HG02840 (cell line): Measurements from ENCODE around the gene SLC10A1.
"Not testable (repeated sequence)": the region's sequence is repeated elsewhere in the genome, so short reads cannot be mapped to it uniquely, and the experiment has no call there.

Experiments
- ATAC-seq: cut with Tn5 transposase; IDR thresholded peaks from one replicate; pipeline ENCODE4 v1.9.1; 2021; ENCODE audit warnings: mild to moderate bottlenecking, moderate library complexity, moderate number of reproducible peaks; ENCODE audit not compliant: unreplicated experiment, low FRiP score

The SLC10A1 gene

DNA sequence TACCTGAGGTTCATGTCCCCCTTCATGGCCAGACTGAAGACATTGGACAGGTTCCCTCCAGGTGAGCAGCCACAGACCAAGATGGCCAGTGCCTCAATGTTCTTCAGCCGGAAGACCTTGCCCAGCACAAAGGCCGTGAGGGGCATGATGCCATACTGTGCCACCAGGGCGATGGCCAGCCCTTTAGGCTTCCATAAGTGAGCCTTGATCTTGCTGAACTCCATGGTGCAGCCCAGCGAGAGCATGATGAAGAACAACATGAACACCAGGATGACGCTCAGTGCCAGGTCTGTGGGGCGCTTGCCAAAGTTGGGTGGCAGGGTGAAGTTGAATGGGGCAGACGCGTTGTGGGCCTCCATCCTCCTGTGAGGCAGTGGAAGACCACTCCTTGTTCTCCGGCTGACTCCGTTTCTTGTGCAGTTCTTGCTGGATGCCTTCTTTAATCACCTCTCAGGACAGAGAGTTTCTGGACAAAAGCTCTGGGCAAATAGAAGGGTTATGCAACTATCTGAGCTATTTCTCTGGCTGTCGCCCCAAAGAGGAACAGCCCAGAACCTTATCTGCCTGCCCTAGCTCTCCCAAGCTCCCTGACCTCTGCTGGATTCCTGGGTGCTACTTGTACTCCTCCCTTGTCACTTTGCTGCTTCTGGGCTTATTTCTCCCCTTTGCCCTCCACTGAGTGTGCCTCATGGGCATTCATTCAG lies at the start of gene SLC10A1:
Gene SLC10A1, minus strand, starts transcription at position 445 of the 704 bp plus-strand sequence. Its CDS starts 86 bp downstream, at position 359.
- ATAC-seq: no peak

DNA sequence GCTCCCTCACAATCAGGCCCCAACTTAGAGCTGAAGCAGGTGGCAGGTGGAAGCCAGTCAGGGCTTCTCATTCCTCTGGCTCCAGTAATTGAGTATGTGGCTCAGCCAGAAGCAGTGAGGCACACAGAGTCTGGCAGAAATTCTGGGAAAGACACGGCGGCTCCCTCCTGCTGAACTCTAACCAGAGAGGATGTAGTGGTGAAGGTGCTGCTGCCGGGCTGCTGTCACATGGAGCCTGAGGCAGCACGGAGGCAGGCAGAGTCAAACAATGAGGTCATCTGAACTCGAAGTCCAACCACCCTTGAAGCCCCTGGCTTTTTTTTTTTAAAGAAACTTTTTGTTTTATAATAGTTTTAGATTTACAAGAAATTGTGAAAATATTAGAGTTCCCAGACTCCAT lies 48.7 kb upstream of the SLC10A1 start:
- no peak for ATAC-seq

DNA sequence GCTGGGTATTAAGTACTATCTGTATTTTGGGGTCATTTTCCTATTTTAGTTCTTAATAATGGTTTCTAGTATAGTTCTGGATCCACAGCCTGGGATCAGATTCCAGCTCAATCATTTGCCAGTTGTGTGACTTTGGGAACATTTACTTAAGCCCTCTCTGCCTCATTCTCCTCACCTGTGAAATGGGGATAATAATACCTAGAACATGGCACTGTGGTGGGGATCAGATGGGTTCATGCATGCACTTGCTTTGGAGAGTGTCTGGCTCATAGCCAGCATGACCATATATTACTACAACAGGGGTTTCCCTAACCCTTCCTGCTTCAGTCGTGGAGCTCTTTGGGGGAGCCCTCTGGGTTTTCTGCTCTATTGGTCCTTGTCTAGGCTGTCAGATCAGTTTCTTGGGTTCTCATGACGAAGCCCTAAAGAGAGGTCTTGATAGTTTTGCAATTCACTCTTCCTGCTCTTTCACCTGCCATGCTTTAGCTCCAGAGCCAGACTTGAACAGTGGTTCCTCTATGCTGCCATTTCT lies 48.1 kb upstream of the SLC10A1 start:
- no peak for ATAC-seq

DNA sequence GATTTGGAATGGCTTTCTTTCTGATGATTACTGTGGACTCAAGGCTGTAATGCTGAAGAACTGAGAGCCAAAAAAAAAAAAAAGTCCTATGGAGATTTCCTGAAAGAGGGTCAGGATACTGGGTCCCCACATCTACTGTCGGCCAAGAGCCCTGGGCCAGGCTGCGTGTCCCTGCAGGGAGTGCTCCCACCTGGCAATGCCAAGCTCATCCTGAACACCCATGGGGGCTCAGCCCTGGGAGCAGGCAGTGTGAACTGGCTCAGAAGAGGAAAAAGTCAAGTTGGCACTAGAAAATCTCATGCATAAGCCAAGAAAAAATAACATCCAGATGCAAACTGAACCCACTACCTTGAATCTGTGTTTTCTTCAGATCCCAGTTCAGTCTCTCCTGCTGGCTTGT lies 47.1 kb upstream of the SLC10A1 start:
- no peak for ATAC-seq

DNA sequence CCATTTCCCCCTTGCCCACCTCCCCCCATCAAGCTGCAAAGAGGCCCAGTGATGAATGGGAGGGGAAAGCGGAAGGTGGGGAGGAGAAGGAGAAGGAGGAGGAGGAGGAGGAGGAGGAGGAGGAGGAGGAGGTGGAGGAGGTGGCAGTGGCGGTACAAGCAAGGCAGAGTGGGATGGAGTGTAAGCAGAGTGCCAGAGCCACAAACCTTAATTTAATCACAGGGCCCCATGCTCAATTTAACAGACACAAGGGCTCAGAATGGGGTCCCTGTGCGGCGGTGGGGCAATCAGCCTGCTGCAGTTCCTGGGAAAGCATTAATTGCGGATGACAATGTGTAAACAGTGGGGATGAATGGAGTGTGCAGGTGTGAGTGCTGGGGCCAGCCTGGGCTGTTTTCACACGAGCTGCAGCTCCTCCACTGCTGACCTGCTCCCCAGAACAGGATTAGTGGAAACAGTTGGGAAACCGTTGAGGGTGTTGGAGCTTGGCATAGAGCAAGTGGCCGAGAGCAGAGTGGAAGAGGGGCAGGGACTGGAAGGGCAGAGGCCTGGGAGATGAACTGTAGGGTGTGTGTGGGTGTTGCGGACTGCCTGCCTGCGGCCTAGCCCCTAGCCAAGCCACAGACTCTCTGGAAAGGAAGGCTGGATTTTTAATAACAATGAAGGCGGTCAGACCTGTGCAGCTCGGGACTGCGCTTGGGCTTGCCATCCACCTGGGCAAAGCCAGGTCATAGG lies 45.8 kb upstream of the SLC10A1 start:
- no peak for ATAC-seq

DNA sequence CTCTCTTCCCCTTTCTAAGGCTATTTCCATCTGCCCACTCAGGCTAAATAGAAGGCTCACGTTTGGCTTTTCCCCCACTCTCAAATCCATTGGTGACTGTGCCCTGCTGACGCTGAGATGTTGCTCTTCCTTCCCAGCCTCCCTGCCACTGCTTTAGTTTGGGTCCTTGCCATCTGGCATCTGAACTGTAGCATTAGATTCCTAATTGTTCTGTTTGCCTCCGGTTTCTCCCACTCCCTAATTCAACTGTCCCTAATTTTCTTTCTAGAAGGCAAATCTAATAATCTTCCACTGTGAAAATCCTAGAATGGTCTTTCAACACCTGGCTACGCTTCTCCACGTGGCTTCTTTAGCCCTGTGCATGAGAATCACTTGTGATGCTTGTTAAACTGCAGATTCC lies 44.6 kb upstream of the SLC10A1 start:
- ATAC-seq: no peak

DNA sequence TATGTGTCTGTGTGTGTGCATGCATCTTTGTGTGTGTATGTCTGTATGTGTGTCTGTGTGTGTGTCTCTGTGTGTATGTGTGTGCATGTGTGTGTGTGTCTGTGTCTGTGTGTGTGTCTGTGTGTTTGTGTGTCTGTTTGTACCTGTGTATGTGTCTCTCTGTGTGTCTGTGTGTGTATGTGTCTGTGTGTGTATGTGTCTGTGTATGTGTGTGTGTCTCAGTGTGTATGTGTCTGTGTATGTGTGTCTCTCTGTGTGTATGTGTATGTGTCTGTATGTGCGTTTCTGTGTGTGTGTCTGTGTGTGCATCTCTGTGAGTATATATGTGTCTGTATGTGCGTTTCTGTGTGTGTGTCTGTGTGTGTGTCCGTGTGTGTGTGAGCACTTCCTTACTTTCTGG lies 42.6 kb upstream of the SLC10A1 start:
- no peak for ATAC-seq

GRCh38 chr14:69838881-69839416 lies 41.9 kb upstream of the SLC10A1 start:
- ATAC-seq: no peak

- no peak for ATAC-seq
Observed at GRCh38 chr14:69828879-69829278, 31.8 kb upstream of the SLC10A1 start.

- ATAC-seq: no peak
Observed at GRCh38 chr14:69828354-69828753, 31.3 kb upstream of the SLC10A1 start.

- ATAC-seq: no peak
Observed at GRCh38 chr14:69827560-69827959, 30.5 kb upstream of the SLC10A1 start.

GRCh38 chr14:69822456-69822855 lies 25.4 kb upstream of the SLC10A1 start:
- ATAC-seq: no peak

- no peak for ATAC-seq
Observed at GRCh38 chr14:69820991-69821390, 23.9 kb upstream of the SLC10A1 start.

GRCh38 chr14:69819607-69820006 lies 22.6 kb upstream of the SLC10A1 start:
- no peak for ATAC-seq

- ATAC-seq: no peak
Observed at GRCh38 chr14:69818758-69819191, 21.7 kb upstream of the SLC10A1 start.

GRCh38 chr14:69816216-69816615 lies 19.2 kb upstream of the SLC10A1 start:
- ATAC-seq: no peak

DNA sequence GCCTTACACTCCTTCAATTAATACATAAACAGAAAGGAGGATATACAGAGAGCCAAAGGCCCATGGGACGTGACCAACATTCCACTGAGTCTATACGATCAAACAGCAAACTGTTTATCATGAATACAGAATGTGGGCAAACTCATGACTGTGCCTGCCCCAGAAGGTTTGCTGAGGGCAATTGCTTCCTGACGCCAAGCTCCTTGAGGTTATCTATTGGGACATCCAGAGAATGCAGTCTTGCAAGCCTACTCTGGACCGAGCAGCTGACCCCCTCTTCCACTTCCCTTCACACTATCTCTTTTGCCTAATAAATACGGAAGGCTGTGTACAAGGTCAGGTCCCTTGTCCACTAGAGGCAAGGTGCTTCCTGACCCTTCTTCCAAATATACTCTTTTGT lies 18.5 kb upstream of the SLC10A1 start:
- no peak for ATAC-seq

- ATAC-seq: no peak
Observed at GRCh38 chr14:69814397-69814796, 17.4 kb upstream of the SLC10A1 start.

GRCh38 chr14:69813346-69813745 lies 16.3 kb upstream of the SLC10A1 start:
- ATAC-seq: not testable (repeated sequence)

GRCh38 chr14:69812711-69813110 lies 15.7 kb upstream of the SLC10A1 start:
- no peak for ATAC-seq

DNA sequence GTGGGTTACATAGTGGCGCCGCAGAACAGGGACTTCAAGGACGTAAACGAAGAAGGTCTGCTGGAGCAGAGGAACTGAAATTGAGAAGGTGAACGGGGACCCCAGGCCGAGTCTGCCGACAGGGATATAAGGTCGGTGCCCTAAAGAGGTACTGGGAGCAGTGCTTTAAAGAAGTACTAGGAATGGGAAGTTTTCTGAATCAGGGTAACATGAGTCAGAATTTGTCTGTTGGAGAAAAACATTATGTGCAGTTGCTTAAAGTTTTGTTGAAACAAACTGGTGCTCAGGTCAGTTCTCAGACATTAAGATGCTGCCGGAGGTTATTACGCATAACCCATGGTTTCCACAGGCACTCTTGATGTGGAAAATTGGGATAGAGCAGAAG lies 14.8 kb upstream of the SLC10A1 start:
- no peak for ATAC-seq
